SK-N-SH (cell line): ENCODE results near the gene KIF18A. TPM values are rescaled to one million over a fixed set of nuclear protein-coding genes. Genes with fewer than 3 reads are reported as not detected.

ENCODE experiments used
- CTCF ChIA-PET: fragments of 300-600, 350-600 bp; formaldehyde crosslinking; extraction: SDS; loops from one replicate; lab custom pipeline; 2021; lab: Yijun Ruan, JAX
- POLR2A ChIA-PET: fragments of 350-600 bp; sonication (Branson Sonifier 250); formaldehyde crosslinking; extraction: SDS; loops from one replicate; lab custom pipeline; 2020; ENCODE audit warnings: antibody characterized with exemption, inconsistent platforms; lab: Yijun Ruan, JAX
- DNase-seq: peaks from one replicate; pipeline ENCODE4 v3.0.0; 2012
- H2AFZ ChIP-seq: fragments of 200-600 bp; sonication (generic); 2 replicates; pipeline ENCODE4 v1.8.1; 2016; ENCODE audit warnings: antibody characterized with exemption, mild to moderate bottlenecking, low read depth
- H3F3A ChIP-seq: fragments of 200-600 bp; sonication (generic); replicated peaks from 2 replicates; pipeline ENCODE3; 2016; ENCODE audit warnings: antibody characterized with exemption, mild to moderate bottlenecking; ENCODE audit not compliant: insufficient read depth
- H3K27ac ChIP-seq, 2 experiments: fragments of 200-500 bp in 1 of 2; fragments of 200-600 bp in 1 of 2; sonication (Bioruptor generic) in 1 of 2; sonication (generic), shearing (Covaris generic) in 1 of 2; 2 replicates each; pipeline versions ENCODE4 v1.5.1 to v1.6.1; 2014 to 2016; ENCODE audit warnings: low read depth in 2 of 2, inconsistent platforms in 1 of 2, low read length in 1 of 2, mild to moderate bottlenecking in 1 of 2, mixed read lengths in 1 of 2
- H3K27me3 ChIP-seq: fragments of 200-600 bp; sonication (generic), shearing (Covaris generic); 2 replicates; pipeline ENCODE4 v1.6.1; 2016; ENCODE audit warnings: mixed run types; ENCODE audit not compliant: insufficient read depth
- H3K36me3 ChIP-seq, 2 experiments: fragments of 200-500 bp in 1 of 2; fragments of 200-600 bp in 1 of 2; sonication (Bioruptor generic) in 1 of 2; sonication (generic) in 1 of 2; replicated peaks in 1 of 2; 2 replicates each; pipeline versions ENCODE3 to v1.5.1; 2014 to 2016; ENCODE audit warnings: low read length in 1 of 2, mild to moderate bottlenecking in 1 of 2; ENCODE audit not compliant: insufficient read depth in 2 of 2, control insufficient read depth in 1 of 2
- H3K4me1 ChIP-seq, 2 experiments: fragments of 200-500 bp in 1 of 2; fragments of 200-600 bp in 1 of 2; sonication (Bioruptor generic) in 1 of 2; sonication (generic), shearing (Covaris generic) in 1 of 2; 2 replicates each; pipeline versions ENCODE4 v1.5.1 to v1.6.1; 2014 to 2016; ENCODE audit warnings: low read depth in 1 of 2, low read length in 1 of 2, mixed run types in 1 of 2; ENCODE audit not compliant: insufficient read depth in 2 of 2, control insufficient read depth in 1 of 2
- H3K4me2 ChIP-seq: fragments of 200-600 bp; sonication (generic), shearing (Covaris generic); 2 replicates; pipeline ENCODE4 v1.6.1; 2017; ENCODE audit warnings: mixed run types
- H3K4me3 ChIP-seq, 2 experiments: fragments of 200-500 bp in 1 of 2; fragments of 200-600 bp in 1 of 2; sonication (Bioruptor generic) in 1 of 2; sonication (generic), shearing (Covaris generic) in 1 of 2; 2 replicates each; pipeline versions ENCODE4 v1.5.1 to v1.8.1; 2014 to 2016; ENCODE audit warnings: low read depth in 2 of 2, inconsistent platforms in 1 of 2, low read length in 1 of 2, mild to moderate bottlenecking in 1 of 2, mixed read lengths in 1 of 2, moderate library complexity in 1 of 2
- H3K79me2 ChIP-seq: fragments of 200-600 bp; sonication (generic); 2 replicates; pipeline ENCODE4 v1.8.1; 2017; ENCODE audit warnings: mild to moderate bottlenecking; ENCODE audit not compliant: insufficient read depth
- H3K9ac ChIP-seq: fragments of 200-600 bp; sonication (generic); 2 replicates; pipeline ENCODE4 v1.6.1; 2017; ENCODE audit warnings: mixed run types
- H3K9me2 ChIP-seq: fragments of 200-600 bp; sonication (generic); 2 replicates; pipeline ENCODE4 v1.6.1; 2017; ENCODE audit warnings: mixed run types
- H3K9me3 ChIP-seq: fragments of 200-600 bp; sonication (generic); 2 replicates; pipeline ENCODE4 v1.6.1; 2017; ENCODE audit warnings: mixed run types, mild to moderate bottlenecking, moderate library complexity
- H4K20me1 ChIP-seq: fragments of 200-600 bp; sonication (generic); 2 replicates; pipeline ENCODE4 v1.6.1; 2017; ENCODE audit warnings: mild to moderate bottlenecking, mixed run types; ENCODE audit not compliant: insufficient read depth
- CHD2 ChIP-seq: fragments of 150-350 bp; IDR thresholded peaks from 2 replicates; pipeline ENCODE4 v1.6.1; 2018; ENCODE audit warnings: low read length; ENCODE audit not compliant: partially characterized antibody
- EZH2phosphoT487 ChIP-seq: fragments of 200-600 bp; sonication (generic); IDR thresholded peaks from 2 replicates; pipeline ENCODE4 v1.6.1; 2017; ENCODE audit warnings: low read depth, mixed run types, mild to moderate bottlenecking, antibody characterized with exemption, moderate library complexity, borderline replicate concordance
- FOXJ3 ChIP-seq: sonication (generic); formaldehyde crosslinking; IDR thresholded peaks from 2 replicates; pipeline ENCODE4 v1.5.1; 2020; ENCODE audit warnings: mild to moderate bottlenecking, missing genetic modification reagents
- GABPA ChIP-seq: IDR thresholded peaks from 2 replicates; pipeline ENCODE4 v1.4.0; 2012; ENCODE audit warnings: low read depth, mild to moderate bottlenecking
- MEF2A ChIP-seq: IDR thresholded peaks from 2 replicates; pipeline ENCODE4 v1.4.0; 2012; ENCODE audit warnings: low read depth, borderline replicate concordance
- MXI1 ChIP-seq: IDR thresholded peaks from 2 replicates; pipeline ENCODE4 v1.6.1; 2012; ENCODE audit warnings: mild to moderate bottlenecking, low read depth, low read length, improper control_type of control experiment
- NFIC ChIP-seq: IDR thresholded peaks from 2 replicates; pipeline ENCODE4 v1.4.0; 2012; ENCODE audit warnings: borderline replicate concordance
- POLR2AphosphoS5 ChIP-seq: IDR thresholded peaks from 2 replicates; pipeline ENCODE4 v1.6.1; 2012; ENCODE audit warnings: low read depth, low read length
- RAD21 ChIP-seq: IDR thresholded peaks from 2 replicates; pipeline ENCODE4 v1.6.1; 2012; ENCODE audit warnings: mild to moderate bottlenecking, low read length
- RFX5 ChIP-seq: IDR thresholded peaks from 2 replicates; pipeline ENCODE4 v1.6.1; 2012; ENCODE audit warnings: mild to moderate bottlenecking, improper control_type of control experiment, low read length
- RXRA ChIP-seq: IDR thresholded peaks from 2 replicates; pipeline ENCODE4 v1.4.0; 2012; ENCODE audit warnings: low read depth, mild to moderate bottlenecking, borderline replicate concordance
- SIN3A ChIP-seq: IDR thresholded peaks from 2 replicates; pipeline ENCODE4 v1.6.1; 2012; ENCODE audit warnings: low read depth, mild to moderate bottlenecking, low read length, moderate library complexity, borderline replicate concordance
- SMC3 ChIP-seq: IDR thresholded peaks from 2 replicates; pipeline ENCODE4 v1.6.1; 2012; ENCODE audit warnings: low read depth, low read length, improper control_type of control experiment
- TAF1 ChIP-seq: IDR thresholded peaks from 2 replicates; pipeline ENCODE4 v1.6.1; 2012; ENCODE audit warnings: low read depth, mild to moderate bottlenecking, low read length, moderate library complexity, borderline replicate concordance
- TCF12 ChIP-seq: IDR thresholded peaks from 2 replicates; pipeline ENCODE4 v1.4.0; 2012
- YY1 ChIP-seq: IDR thresholded peaks from 2 replicates; pipeline ENCODE4 v1.4.0; 2012; ENCODE audit warnings: low read depth, mild to moderate bottlenecking
- WGBS: methylation state at CpG from one replicate; pipeline ENCODE4 v1.1.6; 2017; ENCODE audit warnings: low lambda C conversion rate; 5-methylcytosine and 5-hydroxymethylcytosine counted together
- polyA plus RNA-seq, 3 experiments: library from polyadenylated mRNA; depleted of rRNA; stranded (reverse); fragments of >200 nt; gene quantifications; 2 replicates each; pipeline ENCODE4 v1.2.3, GENCODE V29; 2012
- TF ChIP-seq, protein P1 (sequence below): IDR thresholded peaks from 2 replicates; pipeline ENCODE4 v1.6.1; 2012; ENCODE audit warnings: mild to moderate bottlenecking, low read depth, low read length, moderate library complexity
- TF ChIP-seq, protein P2 (sequence below): IDR thresholded peaks from 2 replicates; pipeline ENCODE4 v1.4.0; 2012; ENCODE audit warnings: low read depth
- TF ChIP-seq, protein P3 (sequence below): IDR thresholded peaks from 2 replicates; pipeline ENCODE4; 2012
- TF ChIP-seq, protein P4 (sequence below): IDR thresholded peaks from 2 replicates; pipeline ENCODE4 v1.4.0; 2012; ENCODE audit warnings: low read depth, borderline replicate concordance

The KIF18A gene
- polyA plus RNA-seq, 1 of the 3 experiments (the other 2 are of a cell fraction), result 3.8 TPM

DNA sequence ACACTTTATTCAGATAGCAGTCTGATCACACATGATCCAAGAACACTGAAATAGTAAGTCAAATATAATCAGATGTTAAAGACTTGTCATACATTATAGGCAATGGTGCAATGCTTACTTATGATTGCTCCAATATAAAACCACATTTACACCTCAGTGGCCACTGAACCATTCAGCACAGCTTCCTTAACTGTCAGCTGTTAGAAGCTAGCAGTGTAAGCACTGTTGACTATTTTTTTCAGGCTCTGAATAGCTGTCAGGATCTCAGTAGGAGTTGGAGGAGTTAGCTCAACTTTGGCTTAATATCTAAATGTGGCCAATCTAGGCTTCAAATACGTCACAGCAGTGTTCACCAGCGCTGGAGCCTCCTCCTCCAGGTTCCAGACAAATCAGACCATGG, 36.9 kb upstream of the KIF18A start:
- TF ChIP-seq CHD2, result no peak
- TF ChIP-seq POLR2AphosphoS5, result no peak
- TF ChIP-seq TCF12, result no peak
- no peak for TF ChIP-seq NFIC
- TF ChIP-seq FOXJ3, result no peak
- no peak for TF ChIP-seq TAF1
- TF ChIP-seq, protein P1, sequence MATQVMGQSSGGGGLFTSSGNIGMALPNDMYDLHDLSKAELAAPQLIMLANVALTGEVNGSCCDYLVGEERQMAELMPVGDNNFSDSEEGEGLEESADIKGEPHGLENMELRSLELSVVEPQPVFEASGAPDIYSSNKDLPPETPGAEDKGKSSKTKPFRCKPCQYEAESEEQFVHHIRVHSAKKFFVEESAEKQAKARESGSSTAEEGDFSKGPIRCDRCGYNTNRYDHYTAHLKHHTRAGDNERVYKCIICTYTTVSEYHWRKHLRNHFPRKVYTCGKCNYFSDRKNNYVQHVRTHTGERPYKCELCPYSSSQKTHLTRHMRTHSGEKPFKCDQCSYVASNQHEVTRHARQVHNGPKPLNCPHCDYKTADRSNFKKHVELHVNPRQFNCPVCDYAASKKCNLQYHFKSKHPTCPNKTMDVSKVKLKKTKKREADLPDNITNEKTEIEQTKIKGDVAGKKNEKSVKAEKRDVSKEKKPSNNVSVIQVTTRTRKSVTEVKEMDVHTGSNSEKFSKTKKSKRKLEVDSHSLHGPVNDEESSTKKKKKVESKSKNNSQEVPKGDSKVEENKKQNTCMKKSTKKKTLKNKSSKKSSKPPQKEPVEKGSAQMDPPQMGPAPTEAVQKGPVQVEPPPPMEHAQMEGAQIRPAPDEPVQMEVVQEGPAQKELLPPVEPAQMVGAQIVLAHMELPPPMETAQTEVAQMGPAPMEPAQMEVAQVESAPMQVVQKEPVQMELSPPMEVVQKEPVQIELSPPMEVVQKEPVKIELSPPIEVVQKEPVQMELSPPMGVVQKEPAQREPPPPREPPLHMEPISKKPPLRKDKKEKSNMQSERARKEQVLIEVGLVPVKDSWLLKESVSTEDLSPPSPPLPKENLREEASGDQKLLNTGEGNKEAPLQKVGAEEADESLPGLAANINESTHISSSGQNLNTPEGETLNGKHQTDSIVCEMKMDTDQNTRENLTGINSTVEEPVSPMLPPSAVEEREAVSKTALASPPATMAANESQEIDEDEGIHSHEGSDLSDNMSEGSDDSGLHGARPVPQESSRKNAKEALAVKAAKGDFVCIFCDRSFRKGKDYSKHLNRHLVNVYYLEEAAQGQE, result no peak
- no peak for TF ChIP-seq YY1
- TF ChIP-seq, protein P2, sequence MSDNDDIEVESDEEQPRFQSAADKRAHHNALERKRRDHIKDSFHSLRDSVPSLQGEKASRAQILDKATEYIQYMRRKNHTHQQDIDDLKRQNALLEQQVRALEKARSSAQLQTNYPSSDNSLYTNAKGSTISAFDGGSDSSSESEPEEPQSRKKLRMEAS, result no peak
- TF ChIP-seq SMC3, result no peak
- TF ChIP-seq MEF2A, result no peak
- no peak for TF ChIP-seq MXI1
- Histone ChIP-seq H3K27ac (no peak overlapping the region; a peak in 1 of 4 replicates), H3K36me3 (peaks cover 0 to 19% of the 10 kb centered on the region in 2 experiments), H3K4me3 (no peak overlapping the region), H3K27me3 (no peaks in the 10 kb centered on the region), H3K4me1 (peaks cover 0 to 26% of the 10 kb centered on the region in 2 experiments; a peak in 2 of 4 replicates), H3K9me2 (no peaks in the 10 kb centered on the region), H3K9ac (no peak overlapping the region), H4K20me1 (no peaks in the 10 kb centered on the region), H3K4me2 (no peak overlapping the region), H3K9me3 (0 out of 2 replicates have a peak, but pooled peaks cover 3% of the 10 kb centered on the region), H3F3A (peaks cover 4% of the 10 kb centered on the region), H3K79me2 (peaks cover 4% of the 10 kb centered on the region; the same call in 1 of the 2 replicates), H2AFZ (no peak overlapping the region)
- 100% methylated on average over 2 of the region's 2 CpGs for WGBS
- ChIA-PET POLR2A (no interaction called here), CTCF (interaction anchor here (0.5 kb wide), 1 partner anchor 11 kb away, joined by 3 read pairs; no protein-coding TSS in a partner anchor)
- no peak for DNase-seq

DNA sequence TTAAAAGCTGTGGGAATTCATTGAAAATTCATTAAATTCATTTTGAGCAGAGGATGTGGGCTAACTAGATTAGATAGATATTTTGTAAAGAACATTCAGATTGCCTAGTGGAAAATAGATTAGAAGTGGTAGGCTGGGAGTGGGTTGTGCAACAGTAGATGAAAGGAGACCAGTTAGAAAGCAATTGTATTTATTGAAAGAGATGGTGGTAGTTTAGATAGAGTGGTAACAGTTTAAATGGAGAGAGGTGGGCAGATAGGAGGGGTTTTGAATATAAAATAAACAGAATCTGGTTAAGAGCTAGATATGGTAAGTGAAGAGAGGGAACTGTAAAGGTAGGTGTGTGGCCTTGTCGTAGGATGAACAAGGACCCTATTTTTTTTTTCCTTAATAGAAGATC, 34.8 kb upstream of the KIF18A start:
- POLR2A ChIA-PET, result no interaction called here
- no peak overlapping the region for H3K4me3 ChIP-seq
- no peak overlapping the region for H3K27ac ChIP-seq
- no peak overlapping the region for H2AFZ ChIP-seq
- peaks cover 4% of the 10 kb centered on the region for H3F3A ChIP-seq
- no peak for DNase-seq
- H3K79me2 ChIP-seq, result no peaks in the 10 kb centered on the region; the same call in 1 of the 2 replicates
- H3K9me3 ChIP-seq, result 0 out of 2 replicates have a peak, but pooled peaks cover 7% of the 10 kb centered on the region
- peaks cover 0 to 26% of the 10 kb centered on the region in 2 experiments; a peak in 2 of 4 replicates for H3K4me1 ChIP-seq
- H4K20me1 ChIP-seq, result no peaks in the 10 kb centered on the region
- H3K27me3 ChIP-seq, result no peaks in the 10 kb centered on the region
- H3K9ac ChIP-seq, result no peak overlapping the region
- 97% methylated on average over 1 of the region's 1 CpG for WGBS
- CTCF ChIA-PET, result interaction anchor here (0.9 to 1.0 kb wide), 2 partner anchors 15 to 316 kb away, joined by 3 read pairs; no protein-coding TSS in a partner anchor
- no peak overlapping the region for H3K4me2 ChIP-seq
- peaks cover 3 to 40% of the 10 kb centered on the region in 2 experiments for H3K36me3 ChIP-seq
- H3K9me2 ChIP-seq, result no peaks in the 10 kb centered on the region
- TF ChIP-seq NFIC (no peak), GABPA (no peak), EZH2phosphoT487 (no peak), RXRA (no peak), RAD21 (no peak), YY1 (no peak), SIN3A (no peak), RFX5 (no peak), TAF1 (no peak)
- TF ChIP-seq, protein P3, sequence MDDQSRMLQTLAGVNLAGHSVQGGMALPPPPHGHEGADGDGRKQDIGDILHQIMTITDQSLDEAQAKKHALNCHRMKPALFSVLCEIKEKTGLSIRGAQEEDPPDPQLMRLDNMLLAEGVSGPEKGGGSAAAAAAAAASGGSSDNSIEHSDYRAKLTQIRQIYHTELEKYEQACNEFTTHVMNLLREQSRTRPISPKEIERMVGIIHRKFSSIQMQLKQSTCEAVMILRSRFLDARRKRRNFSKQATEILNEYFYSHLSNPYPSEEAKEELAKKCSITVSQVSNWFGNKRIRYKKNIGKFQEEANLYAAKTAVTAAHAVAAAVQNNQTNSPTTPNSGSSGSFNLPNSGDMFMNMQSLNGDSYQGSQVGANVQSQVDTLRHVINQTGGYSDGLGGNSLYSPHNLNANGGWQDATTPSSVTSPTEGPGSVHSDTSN, result no peak
- TF ChIP-seq, protein P4, sequence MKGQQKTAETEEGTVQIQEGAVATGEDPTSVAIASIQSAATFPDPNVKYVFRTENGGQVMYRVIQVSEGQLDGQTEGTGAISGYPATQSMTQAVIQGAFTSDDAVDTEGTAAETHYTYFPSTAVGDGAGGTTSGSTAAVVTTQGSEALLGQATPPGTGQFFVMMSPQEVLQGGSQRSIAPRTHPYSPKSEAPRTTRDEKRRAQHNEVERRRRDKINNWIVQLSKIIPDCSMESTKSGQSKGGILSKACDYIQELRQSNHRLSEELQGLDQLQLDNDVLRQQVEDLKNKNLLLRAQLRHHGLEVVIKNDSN, result no peak
- TF ChIP-seq, protein P1, result no peak
